Breast epithelium (tissue), 3 donors: ENCODE results near the gene ERRFI1.
"Not testable (repeated sequence)": the region's sequence is repeated elsewhere in the genome, so short reads cannot be mapped to it uniquely, and the experiment has no call there.

Experiments used
- CTCF ChIP-seq, 3 donors: fragments of 450-650 bp; IDR thresholded peaks; one replicate each; pipeline ENCODE4 v1.5.1; 2016 to 2017; ENCODE audit warnings: antibody characterized with exemption in 3 of 3, mild to moderate bottlenecking in 3 of 3, moderate library complexity in 3 of 3
- POLR2A ChIP-seq: fragments of 450-650 bp; IDR thresholded peaks from one replicate; pipeline ENCODE4 v1.6.1; 2016; ENCODE audit warnings: antibody characterized with exemption, mild to moderate bottlenecking, moderate library complexity
- POLR2AphosphoS5 ChIP-seq, 3 donors: sonication (generic); formaldehyde crosslinking; IDR thresholded peaks; one replicate each; pipeline ENCODE4 v1.6.1; 2017; ENCODE audit warnings: antibody characterized with exemption in 3 of 3

- not testable (repeated sequence) for TF ChIP-seq CTCF (IDR thresholded peaks at IDR 0.05); POLR2A; POLR2AphosphoS5 (IDR thresholded peaks at IDR 0.05)
These were observed 31.7 kb upstream of the ERRFI1 start for GRCh38 chr1:8057779-8058178.
